Endothelial cell of umbilical vein (primary cell): Measurements from ENCODE around the gene ZSWIM7.

Experiments
- CTCF ChIP-seq, 2 donors: IDR thresholded peaks; 1 replicate in 1 of 2; 2 replicates in 1 of 2; pipeline ENCODE4 v1.5.1; 2011; ENCODE audit warnings: low read length in 2 of 2, mild to moderate bottlenecking in 2 of 2, moderate library complexity in 2 of 2, control low read depth in 1 of 2, inconsistent platforms in 1 of 2, low read depth in 1 of 2; ENCODE audit not compliant: insufficient read depth in 1 of 2; ENCODE audit errors: extremely low read depth in 1 of 2
- EZH2 ChIP-seq: IDR thresholded peaks from 2 replicates; pipeline ENCODE4 v1.6.1; 2012; ENCODE audit warnings: borderline replicate concordance, low read depth, mild to moderate bottlenecking, moderate library complexity, low read length, inconsistent platforms; ENCODE audit not compliant: severe bottlenecking
- MAX ChIP-seq: IDR thresholded peaks from 2 replicates; pipeline ENCODE4 v1.6.1; 2011; ENCODE audit not compliant: insufficient read depth, insufficient read length
- MYC ChIP-seq: IDR thresholded peaks from one replicate; pipeline ENCODE4 v1.6.1; 2011; ENCODE audit warnings: mild to moderate bottlenecking, low read depth, low read length
- POLR2A ChIP-seq: IDR thresholded peaks from 2 replicates; pipeline ENCODE4 v1.6.1; 2012; ENCODE audit warnings: low read depth, mild to moderate bottlenecking, control low read depth, low read length
- POLR2AphosphoS5 ChIP-seq: IDR thresholded peaks from 2 replicates; pipeline ENCODE4 v1.6.1; 2012; ENCODE audit warnings: low read depth, mild to moderate bottlenecking, control low read depth, low read length, moderate library complexity; ENCODE audit not compliant: insufficient read depth

GRCh38 chr17:15970500-15970899 is 29.0 kb downstream of the ZSWIM7 start:
- no peak for TF ChIP-seq CTCF (IDR thresholded peaks at IDR 0.05; ENCODE audit: extremely low read depth in 1 of 2, insufficient read depth in 1 of 2, low read depth in 1 of 2, low read length in 2 of 2)
- TF ChIP-seq POLR2AphosphoS5: no peak
- no peak for TF ChIP-seq POLR2A
- TF ChIP-seq MAX: no peak
- no peak for TF ChIP-seq EZH2
- no peak for TF ChIP-seq MYC
